SU-DHL-6 (cell line): ENCODE data around the gene SCFD2.
"Not testable (repeated sequence)": the region's sequence is repeated elsewhere in the genome, so short reads cannot be mapped to it uniquely, and the experiment has no call there.

Experiments
- CTCF ChIP-seq: fragments of 200-600 bp; sonication (generic); IDR thresholded peaks from one replicate; pipeline ENCODE4 v1.5.1; 2017; ENCODE audit warnings: antibody characterized with exemption, mild to moderate bottlenecking, low read length, moderate library complexity; ENCODE audit not compliant: insufficient read depth, poor library complexity, severe bottlenecking
- EZH2phosphoT487 ChIP-seq: fragments of 200-600 bp; sonication (generic), shearing (Covaris generic); conservative IDR thresholded peaks from 2 replicates; pipeline ENCODE4 v1.6.1; 2018; ENCODE audit warnings: mild to moderate bottlenecking, antibody characterized with exemption, low read length, moderate library complexity, mixed read lengths

GRCh38 chr4:53032908-53033307 is 333.0 kb downstream of the SCFD2 start:
- not testable (repeated sequence) for TF ChIP-seq CTCF, EZH2phosphoT487
